GM23338 (cell line): ENCODE data around the gene FAT1. TPM values are rescaled to one million over a fixed set of nuclear protein-coding genes. Genes with fewer than 3 reads are reported as not detected.

Experiments used
- ATAC-seq: fragments of 200-7000 bp; cut with Tn5 transposase; 3 replicates; pipeline ENCODE4 v1.9.1; 2020
- DNase-seq: peaks from one replicate; pipeline ENCODE4 v3.0.0-alpha.2; 2015; ENCODE audit warnings: low spot score
- H2AFZ ChIP-seq: fragments of 200-600 bp; sonication (generic); 2 replicates; pipeline ENCODE4 v1.8.0; 2016; ENCODE audit warnings: antibody characterized with exemption, mild to moderate bottlenecking, moderate library complexity
- H3F3A ChIP-seq: fragments of 200-600 bp; sonication (generic); replicated peaks from 2 replicates; pipeline ENCODE4 v1.8.0; 2017; ENCODE audit warnings: antibody characterized with exemption, mixed run types, low read depth
- H3K27ac ChIP-seq: fragments of 200-600 bp; sonication (generic); 2 replicates; pipeline ENCODE4 v1.6.1; 2016; ENCODE audit warnings: low read depth
- H3K27me3 ChIP-seq: fragments of 200-600 bp; sonication (generic); 2 replicates; pipeline ENCODE4 v1.8.0; 2016; ENCODE audit warnings: mild to moderate bottlenecking, mixed run types, moderate library complexity; ENCODE audit not compliant: insufficient read depth
- H3K36me3 ChIP-seq: fragments of 200-600 bp; sonication (generic); 2 replicates; pipeline ENCODE4 v1.8.0; 2016; ENCODE audit warnings: mild to moderate bottlenecking; ENCODE audit not compliant: insufficient read depth
- H3K4me1 ChIP-seq: fragments of 200-600 bp; sonication (generic); 2 replicates; pipeline ENCODE4 v1.8.0; 2016; ENCODE audit warnings: mild to moderate bottlenecking, moderate library complexity; ENCODE audit not compliant: insufficient read depth
- H3K4me2 ChIP-seq: fragments of 200-600 bp; sonication (generic); 2 replicates; pipeline ENCODE4 v1.7.1; 2017; ENCODE audit warnings: mixed run types
- H3K4me3 ChIP-seq: fragments of 200-600 bp; sonication (generic); 2 replicates; pipeline ENCODE4 v1.6.1; 2016; ENCODE audit warnings: mixed run types
- H3K79me2 ChIP-seq: fragments of 200-600 bp; sonication (generic); replicated peaks from 2 replicates; pipeline ENCODE4 v1.8.0; 2017; ENCODE audit warnings: mild to moderate bottlenecking; ENCODE audit not compliant: insufficient read depth
- H3K9me2 ChIP-seq: fragments of 200-600 bp; sonication (generic); 2 replicates; pipeline ENCODE4 v1.8.0; 2017; ENCODE audit not compliant: insufficient read depth
- H4K20me1 ChIP-seq: fragments of 200-600 bp; sonication (generic); replicated peaks from 2 replicates; pipeline ENCODE4 v1.8.0; 2017; ENCODE audit warnings: mild to moderate bottlenecking; ENCODE audit not compliant: insufficient read depth
- H3K27ac Mint-ChIP-seq: 2 replicates; pipeline ENCODE4 v1.8.0; 2020; ENCODE audit warnings: inconsistent platforms, mild to moderate bottlenecking, moderate library complexity, mixed read lengths
- H3K27me3 Mint-ChIP-seq: 3 replicates; pipeline ENCODE4 v1.8.0; 2022; ENCODE audit warnings: low read depth, mild to moderate bottlenecking, moderate library complexity, mixed read lengths, inconsistent platforms; ENCODE audit not compliant: insufficient read depth, poor library complexity
- H3K36me3 Mint-ChIP-seq: 3 replicates; pipeline ENCODE4 v1.8.0; 2021; ENCODE audit warnings: low read depth, mild to moderate bottlenecking, inconsistent platforms, moderate library complexity, mixed read lengths
- H3K4me1 Mint-ChIP-seq: 3 replicates; pipeline ENCODE4 v1.8.0; 2020; ENCODE audit warnings: mild to moderate bottlenecking, inconsistent platforms, mixed read lengths
- H3K4me3 Mint-ChIP-seq: 3 replicates; pipeline ENCODE4 v1.8.0; 2021; ENCODE audit warnings: moderate library complexity, mild to moderate bottlenecking, inconsistent platforms, mixed read lengths
- H3K9me3 Mint-ChIP-seq: 3 replicates; pipeline ENCODE4 v1.8.0; 2020; ENCODE audit warnings: moderate library complexity, mild to moderate bottlenecking, inconsistent platforms, mixed read lengths
- CREB1 ChIP-seq: fragments of 250-450 bp; sonication (Bioruptor Pico); IDR thresholded peaks from 2 replicates; pipeline ENCODE4 v1.5.0; 2020; ENCODE audit warnings: low read depth, mild to moderate bottlenecking, moderate library complexity
- EZH2 ChIP-seq: fragments of 200-600 bp; sonication (generic); IDR thresholded peaks from one replicate; pipeline ENCODE4 v1.8.0; 2017; ENCODE audit warnings: antibody characterized with exemption, mild to moderate bottlenecking, low read depth; ENCODE audit not compliant: unreplicated experiment
- EZH2phosphoT487 ChIP-seq: fragments of 200-600 bp; sonication (generic); IDR thresholded peaks from one replicate; pipeline ENCODE4 v1.8.1; 2018; ENCODE audit warnings: antibody characterized with exemption; ENCODE audit not compliant: unreplicated experiment
- JUNB ChIP-seq: IDR thresholded peaks from one replicate; pipeline ENCODE4 v1.6.1; 2016; ENCODE audit warnings: antibody characterized with exemption; ENCODE audit not compliant: unreplicated experiment
- NANOG ChIP-seq: IDR thresholded peaks from 2 replicates; pipeline ENCODE4 v1.6.1; 2016; ENCODE audit warnings: antibody characterized with exemption, borderline replicate concordance
- POLR2AphosphoS5 ChIP-seq: IDR thresholded peaks from 2 replicates; pipeline ENCODE4 v1.6.1; 2016; ENCODE audit warnings: antibody characterized with exemption, low read depth
- STAT1 ChIP-seq: IDR thresholded peaks from one replicate; pipeline ENCODE4 v1.6.1; 2016; ENCODE audit warnings: antibody characterized with exemption; ENCODE audit not compliant: unreplicated experiment
- ZNF114 ChIP-seq: fragments of 250-450 bp; sonication (Bioruptor Pico); IDR thresholded peaks from 2 replicates; pipeline ENCODE4 v1.5.0; 2020; ENCODE audit warnings: mild to moderate bottlenecking, moderate library complexity
- ZNF331 ChIP-seq: fragments of 250-450 bp; sonication (Bioruptor Pico); IDR thresholded peaks from 2 replicates; pipeline ENCODE4 v1.5.0; 2020; ENCODE audit warnings: low read depth, mild to moderate bottlenecking, moderate library complexity
- polyA plus RNA-seq: library from polyadenylated mRNA; unstranded; fragments of >200 nt; fragmentation: Nextera tagmentation; extraction: Ambion mirVana; gene quantifications from 2 replicates; pipeline ENCODE4 v1.2.1, GENCODE V29; 2016
- total RNA-seq: library from RNA; depleted of rRNA; stranded (reverse); fragments of >200 nt; shearing (Covaris generic); gene quantifications from 2 replicates; pipeline ENCODE4 v1.2.3, GENCODE V29; 2014
- TF ChIP-seq, protein P1 (sequence below), 2 experiments: fragments of 200-600 bp in 1 of 2; sonication (generic) in 1 of 2; conservative IDR thresholded peaks; 2 replicates each; pipeline versions ENCODE4 v1.5.1 to v1.6.1; 2016 to 2017; ENCODE audit warnings: antibody characterized with exemption in 2 of 2, low read depth in 2 of 2, mild to moderate bottlenecking in 2 of 2, moderate library complexity in 1 of 2
- TF ChIP-seq, protein P2 (sequence below): fragments of 250-450 bp; sonication (Bioruptor Pico); IDR thresholded peaks from 2 replicates; pipeline ENCODE4 v1.5.0; 2020; ENCODE audit warnings: mild to moderate bottlenecking, moderate library complexity
- TF ChIP-seq, protein P3 (sequence below): IDR thresholded peaks from one replicate; pipeline ENCODE4 v1.6.1; 2018; ENCODE audit warnings: antibody characterized with exemption; ENCODE audit not compliant: unreplicated experiment
- TF ChIP-seq, protein P4 (sequence below): IDR thresholded peaks from 2 replicates; pipeline ENCODE4 v1.6.1; 2016; ENCODE audit warnings: antibody characterized with exemption

The FAT1 gene
- total and polyA plus RNA-seq, 2 experiments from 2014 or later: 37.6 to 137 TPM

DNA sequence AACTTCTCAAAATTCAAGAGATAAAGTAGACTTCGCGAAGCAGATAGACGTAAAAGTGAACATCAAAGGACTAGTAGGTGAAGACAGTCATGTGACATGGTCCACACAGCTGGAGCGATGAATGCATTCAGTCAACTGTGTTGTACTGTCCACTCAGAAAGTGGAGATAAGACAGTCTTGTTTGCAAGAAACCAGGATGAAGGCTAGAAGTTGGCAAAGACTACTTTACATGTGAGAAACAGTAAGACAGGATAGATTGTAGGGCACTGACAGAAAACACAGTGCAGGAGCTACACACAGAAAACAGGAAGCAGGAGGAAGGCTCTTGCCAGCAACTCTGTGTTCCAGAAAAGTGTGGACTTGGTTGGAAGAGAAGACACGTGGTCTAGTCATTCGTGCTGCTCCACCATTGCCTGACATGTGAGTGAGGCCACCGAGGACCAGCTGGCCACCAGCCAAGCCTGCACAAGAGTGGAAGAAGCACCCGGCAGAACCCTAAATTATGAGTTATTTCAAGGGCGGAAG, 78.9 kb downstream of the FAT1 start:
- Histone ChIP-seq H4K20me1 (no peaks in the 10 kb centered on the region), H3K79me2 (peaks cover 8% of the 10 kb centered on the region), H3K27me3 (no peaks in the 10 kb centered on the region), H3K36me3 (no peaks in the 10 kb centered on the region; the same call in 1 of the 2 replicates), H2AFZ (no peak overlapping the region), H3K4me3 (no peak overlapping the region), H3K9me2 (no peaks in the 10 kb centered on the region), H3F3A (no peaks in the 10 kb centered on the region), H3K4me1 (peaks cover 13% of the 10 kb centered on the region), H3K4me2 (no peak overlapping the region), H3K27ac (no peak overlapping the region)
- no peaks in the 10 kb centered on the region; the same call in 2 of the 3 replicates for H3K9me3 Mint-ChIP-seq
- H3K27ac Mint-ChIP-seq: no peak overlapping the region
- no peak for DNase-seq
- no peak for TF ChIP-seq EZH2
- TF ChIP-seq STAT1: no peak
- TF ChIP-seq, protein P1, sequence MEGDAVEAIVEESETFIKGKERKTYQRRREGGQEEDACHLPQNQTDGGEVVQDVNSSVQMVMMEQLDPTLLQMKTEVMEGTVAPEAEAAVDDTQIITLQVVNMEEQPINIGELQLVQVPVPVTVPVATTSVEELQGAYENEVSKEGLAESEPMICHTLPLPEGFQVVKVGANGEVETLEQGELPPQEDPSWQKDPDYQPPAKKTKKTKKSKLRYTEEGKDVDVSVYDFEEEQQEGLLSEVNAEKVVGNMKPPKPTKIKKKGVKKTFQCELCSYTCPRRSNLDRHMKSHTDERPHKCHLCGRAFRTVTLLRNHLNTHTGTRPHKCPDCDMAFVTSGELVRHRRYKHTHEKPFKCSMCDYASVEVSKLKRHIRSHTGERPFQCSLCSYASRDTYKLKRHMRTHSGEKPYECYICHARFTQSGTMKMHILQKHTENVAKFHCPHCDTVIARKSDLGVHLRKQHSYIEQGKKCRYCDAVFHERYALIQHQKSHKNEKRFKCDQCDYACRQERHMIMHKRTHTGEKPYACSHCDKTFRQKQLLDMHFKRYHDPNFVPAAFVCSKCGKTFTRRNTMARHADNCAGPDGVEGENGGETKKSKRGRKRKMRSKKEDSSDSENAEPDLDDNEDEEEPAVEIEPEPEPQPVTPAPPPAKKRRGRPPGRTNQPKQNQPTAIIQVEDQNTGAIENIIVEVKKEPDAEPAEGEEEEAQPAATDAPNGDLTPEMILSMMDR (conservative IDR thresholded peaks at IDR 0.05; ENCODE audit: low read depth in 2 of 2): no peak
- TF ChIP-seq, protein P2, sequence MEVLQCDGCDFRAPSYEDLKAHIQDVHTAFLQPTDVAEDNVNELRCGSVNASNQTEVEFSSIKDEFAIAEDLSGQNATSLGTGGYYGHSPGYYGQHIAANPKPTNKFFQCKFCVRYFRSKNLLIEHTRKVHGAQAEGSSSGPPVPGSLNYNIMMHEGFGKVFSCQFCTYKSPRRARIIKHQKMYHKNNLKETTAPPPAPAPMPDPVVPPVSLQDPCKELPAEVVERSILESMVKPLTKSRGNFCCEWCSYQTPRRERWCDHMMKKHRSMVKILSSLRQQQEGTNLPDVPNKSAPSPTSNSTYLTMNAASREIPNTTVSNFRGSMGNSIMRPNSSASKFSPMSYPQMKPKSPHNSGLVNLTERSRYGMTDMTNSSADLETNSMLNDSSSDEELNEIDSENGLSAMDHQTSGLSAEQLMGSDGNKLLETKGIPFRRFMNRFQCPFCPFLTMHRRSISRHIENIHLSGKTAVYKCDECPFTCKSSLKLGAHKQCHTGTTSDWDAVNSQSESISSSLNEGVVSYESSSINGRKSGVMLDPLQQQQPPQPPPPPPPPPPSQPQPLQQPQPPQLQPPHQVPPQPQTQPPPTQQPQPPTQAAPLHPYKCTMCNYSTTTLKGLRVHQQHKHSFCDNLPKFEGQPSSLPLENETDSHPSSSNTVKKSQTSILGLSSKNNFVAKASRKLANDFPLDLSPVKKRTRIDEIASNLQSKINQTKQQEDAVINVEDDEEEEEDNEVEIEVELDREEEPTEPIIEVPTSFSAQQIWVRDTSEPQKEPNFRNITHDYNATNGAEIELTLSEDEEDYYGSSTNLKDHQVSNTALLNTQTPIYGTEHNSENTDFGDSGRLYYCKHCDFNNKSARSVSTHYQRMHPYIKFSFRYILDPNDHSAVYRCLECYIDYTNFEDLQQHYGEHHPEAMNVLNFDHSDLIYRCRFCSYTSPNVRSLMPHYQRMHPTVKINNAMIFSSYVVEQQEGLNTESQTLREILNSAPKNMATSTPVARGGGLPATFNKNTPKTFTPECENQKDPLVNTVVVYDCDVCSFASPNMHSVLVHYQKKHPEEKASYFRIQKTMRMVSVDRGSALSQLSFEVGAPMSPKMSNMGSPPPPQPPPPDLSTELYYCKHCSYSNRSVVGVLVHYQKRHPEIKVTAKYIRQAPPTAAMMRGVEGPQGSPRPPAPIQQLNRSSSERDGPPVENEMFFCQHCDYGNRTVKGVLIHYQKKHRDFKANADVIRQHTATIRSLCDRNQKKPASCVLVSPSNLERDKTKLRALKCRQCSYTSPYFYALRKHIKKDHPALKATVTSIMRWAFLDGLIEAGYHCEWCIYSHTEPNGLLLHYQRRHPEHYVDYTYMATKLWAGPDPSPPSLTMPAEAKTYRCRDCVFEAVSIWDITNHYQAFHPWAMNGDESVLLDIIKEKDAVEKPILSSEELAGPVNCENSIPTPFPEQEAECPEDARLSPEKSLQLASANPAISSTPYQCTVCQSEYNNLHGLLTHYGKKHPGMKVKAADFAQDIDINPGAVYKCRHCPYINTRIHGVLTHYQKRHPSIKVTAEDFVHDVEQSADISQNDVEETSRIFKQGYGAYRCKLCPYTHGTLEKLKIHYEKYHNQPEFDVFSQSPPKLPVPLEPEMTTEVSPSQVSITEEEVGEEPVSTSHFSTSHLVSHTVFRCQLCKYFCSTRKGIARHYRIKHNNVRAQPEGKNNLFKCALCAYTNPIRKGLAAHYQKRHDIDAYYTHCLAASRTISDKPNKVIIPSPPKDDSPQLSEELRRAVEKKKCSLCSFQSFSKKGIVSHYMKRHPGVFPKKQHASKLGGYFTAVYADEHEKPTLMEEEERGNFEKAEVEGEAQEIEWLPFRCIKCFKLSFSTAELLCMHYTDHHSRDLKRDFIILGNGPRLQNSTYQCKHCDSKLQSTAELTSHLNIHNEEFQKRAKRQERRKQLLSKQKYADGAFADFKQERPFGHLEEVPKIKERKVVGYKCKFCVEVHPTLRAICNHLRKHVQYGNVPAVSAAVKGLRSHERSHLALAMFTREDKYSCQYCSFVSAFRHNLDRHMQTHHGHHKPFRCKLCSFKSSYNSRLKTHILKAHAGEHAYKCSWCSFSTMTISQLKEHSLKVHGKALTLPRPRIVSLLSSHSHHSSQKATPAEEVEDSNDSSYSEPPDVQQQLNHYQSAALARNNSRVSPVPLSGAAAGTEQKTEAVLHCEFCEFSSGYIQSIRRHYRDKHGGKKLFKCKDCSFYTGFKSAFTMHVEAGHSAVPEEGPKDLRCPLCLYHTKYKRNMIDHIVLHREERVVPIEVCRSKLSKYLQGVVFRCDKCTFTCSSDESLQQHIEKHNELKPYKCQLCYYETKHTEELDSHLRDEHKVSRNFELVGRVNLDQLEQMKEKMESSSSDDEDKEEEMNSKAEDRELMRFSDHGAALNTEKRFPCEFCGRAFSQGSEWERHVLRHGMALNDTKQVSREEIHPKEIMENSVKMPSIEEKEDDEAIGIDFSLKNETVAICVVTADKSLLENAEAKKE (CRISPR knock-in tag): no peak
- no peak for TF ChIP-seq NANOG
- TF ChIP-seq ZNF331 (CRISPR knock-in tag): no peak
- no peak for TF ChIP-seq EZH2phosphoT487
- TF ChIP-seq, protein P3, sequence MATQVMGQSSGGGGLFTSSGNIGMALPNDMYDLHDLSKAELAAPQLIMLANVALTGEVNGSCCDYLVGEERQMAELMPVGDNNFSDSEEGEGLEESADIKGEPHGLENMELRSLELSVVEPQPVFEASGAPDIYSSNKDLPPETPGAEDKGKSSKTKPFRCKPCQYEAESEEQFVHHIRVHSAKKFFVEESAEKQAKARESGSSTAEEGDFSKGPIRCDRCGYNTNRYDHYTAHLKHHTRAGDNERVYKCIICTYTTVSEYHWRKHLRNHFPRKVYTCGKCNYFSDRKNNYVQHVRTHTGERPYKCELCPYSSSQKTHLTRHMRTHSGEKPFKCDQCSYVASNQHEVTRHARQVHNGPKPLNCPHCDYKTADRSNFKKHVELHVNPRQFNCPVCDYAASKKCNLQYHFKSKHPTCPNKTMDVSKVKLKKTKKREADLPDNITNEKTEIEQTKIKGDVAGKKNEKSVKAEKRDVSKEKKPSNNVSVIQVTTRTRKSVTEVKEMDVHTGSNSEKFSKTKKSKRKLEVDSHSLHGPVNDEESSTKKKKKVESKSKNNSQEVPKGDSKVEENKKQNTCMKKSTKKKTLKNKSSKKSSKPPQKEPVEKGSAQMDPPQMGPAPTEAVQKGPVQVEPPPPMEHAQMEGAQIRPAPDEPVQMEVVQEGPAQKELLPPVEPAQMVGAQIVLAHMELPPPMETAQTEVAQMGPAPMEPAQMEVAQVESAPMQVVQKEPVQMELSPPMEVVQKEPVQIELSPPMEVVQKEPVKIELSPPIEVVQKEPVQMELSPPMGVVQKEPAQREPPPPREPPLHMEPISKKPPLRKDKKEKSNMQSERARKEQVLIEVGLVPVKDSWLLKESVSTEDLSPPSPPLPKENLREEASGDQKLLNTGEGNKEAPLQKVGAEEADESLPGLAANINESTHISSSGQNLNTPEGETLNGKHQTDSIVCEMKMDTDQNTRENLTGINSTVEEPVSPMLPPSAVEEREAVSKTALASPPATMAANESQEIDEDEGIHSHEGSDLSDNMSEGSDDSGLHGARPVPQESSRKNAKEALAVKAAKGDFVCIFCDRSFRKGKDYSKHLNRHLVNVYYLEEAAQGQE: no peak
- TF ChIP-seq POLR2AphosphoS5: no peak
- TF ChIP-seq CREB1 (CRISPR knock-in tag): no peak
- no peak for TF ChIP-seq ZNF114
- TF ChIP-seq, protein P4, sequence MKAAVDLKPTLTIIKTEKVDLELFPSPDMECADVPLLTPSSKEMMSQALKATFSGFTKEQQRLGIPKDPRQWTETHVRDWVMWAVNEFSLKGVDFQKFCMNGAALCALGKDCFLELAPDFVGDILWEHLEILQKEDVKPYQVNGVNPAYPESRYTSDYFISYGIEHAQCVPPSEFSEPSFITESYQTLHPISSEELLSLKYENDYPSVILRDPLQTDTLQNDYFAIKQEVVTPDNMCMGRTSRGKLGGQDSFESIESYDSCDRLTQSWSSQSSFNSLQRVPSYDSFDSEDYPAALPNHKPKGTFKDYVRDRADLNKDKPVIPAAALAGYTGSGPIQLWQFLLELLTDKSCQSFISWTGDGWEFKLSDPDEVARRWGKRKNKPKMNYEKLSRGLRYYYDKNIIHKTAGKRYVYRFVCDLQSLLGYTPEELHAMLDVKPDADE: no peak
- TF ChIP-seq JUNB: no peak
- no peak for ATAC-seq
- no peak overlapping the region for H3K4me3 Mint-ChIP-seq
- peaks cover 10% of the 10 kb centered on the region for H3K36me3 Mint-ChIP-seq
- H3K4me1 Mint-ChIP-seq: peaks cover 41% of the 10 kb centered on the region
- peaks cover 6% of the 10 kb centered on the region for H3K27me3 Mint-ChIP-seq
